HEK293 (cell line): ENCODE measurements around the gene NECTIN2.
A peak's percentile ranks its signal among the peaks of the same experiment; 100 is the strongest.

Experiments
- CTCF ChIA-PET: fragments of 350-600 bp; formaldehyde crosslinking; extraction: SDS; loops from one replicate; lab custom pipeline; 2021; ENCODE audit warnings: antibody characterized with exemption; lab: Yijun Ruan, JAX
- POLR2A ChIA-PET: fragments of 300-600 bp; formaldehyde crosslinking; extraction: SDS; loops from one replicate; lab custom pipeline; 2020; ENCODE audit warnings: antibody characterized with exemption, inconsistent platforms; lab: Yijun Ruan, JAX
- H3K27ac ChIP-seq: fragments of 200-500 bp; sonication (Bioruptor generic); 2 replicates; pipeline ENCODE4 v1.5.1; 2014; ENCODE audit warnings: low read depth, low read length, control low read depth, inconsistent platforms; ENCODE audit errors: extremely low read depth
- H3K36me3 ChIP-seq, 2 experiments: fragments of 200-500 bp in 1 of 2; sonication (Bioruptor generic) in 1 of 2; 1 replicate in 1 of 2; 2 replicates in 1 of 2; pipeline ENCODE4 v1.5.1; 2014 to 2017; ENCODE audit warnings: inconsistent platforms in 2 of 2, low read length in 2 of 2; ENCODE audit not compliant: control insufficient read depth in 2 of 2, insufficient read depth in 1 of 2
- H3K4me1 ChIP-seq: fragments of 200-500 bp; sonication (Bioruptor generic); 2 replicates; pipeline ENCODE4 v1.5.1; 2014; ENCODE audit warnings: mild to moderate bottlenecking, low read length, inconsistent platforms; ENCODE audit not compliant: control insufficient read depth, insufficient read depth
- H3K4me3 ChIP-seq: 2 replicates; pipeline ENCODE4 v1.5.1; 2011; ENCODE audit warnings: low read depth, mild to moderate bottlenecking, control low read depth, low read length, moderate library complexity
- H3K9me3 ChIP-seq: fragments of 200-500 bp; sonication (Bioruptor generic); 2 replicates; pipeline ENCODE4 v1.5.1; 2014; ENCODE audit warnings: low read depth, low read length, inconsistent platforms; ENCODE audit not compliant: control insufficient read depth, insufficient read depth
- CTCF ChIP-seq: fragments of 450-650 bp; formaldehyde crosslinking; IDR thresholded peaks from 2 replicates; pipeline ENCODE4 v1.5.1; 2016; ENCODE audit warnings: missing biosample characterization, missing genetic modification characterization
- EGR2 ChIP-seq: fragments of 450-650 bp; formaldehyde crosslinking; IDR thresholded peaks from 2 replicates; pipeline ENCODE4 v1.5.1; 2016; ENCODE audit warnings: low read depth, missing biosample characterization, missing genetic modification characterization
- GLI2 ChIP-seq: fragments of 450-650 bp; formaldehyde crosslinking; IDR thresholded peaks from 2 replicates; pipeline ENCODE4; 2017; ENCODE audit warnings: missing biosample characterization, missing genetic modification characterization, low read depth, borderline replicate concordance
- KLF16 ChIP-seq: fragments of 450-650 bp; formaldehyde crosslinking; IDR thresholded peaks from 2 replicates; pipeline ENCODE4 v1.5.1; 2017; ENCODE audit warnings: missing biosample characterization, missing genetic modification characterization
- PATZ1 ChIP-seq: fragments of 450-650 bp; formaldehyde crosslinking; IDR thresholded peaks from 2 replicates; pipeline ENCODE4 v1.5.1; 2016; ENCODE audit warnings: missing biosample characterization, missing genetic modification characterization
- PBX3 ChIP-seq: sonication (generic); formaldehyde crosslinking; IDR thresholded peaks from 2 replicates; pipeline ENCODE4 v1.8.1; 2022; ENCODE audit warnings: mild to moderate bottlenecking, moderate library complexity, missing genetic modification reagents
- SCRT2 ChIP-seq: fragments of 450-650 bp; formaldehyde crosslinking; IDR thresholded peaks from 2 replicates; pipeline ENCODE4 v1.5.1; 2016; ENCODE audit warnings: missing biosample characterization, missing genetic modification characterization
- ZBTB8A ChIP-seq: fragments of 450-650 bp; formaldehyde crosslinking; IDR thresholded peaks from 2 replicates; pipeline ENCODE4 v1.5.1; 2016; ENCODE audit warnings: missing biosample characterization, missing genetic modification characterization
- ZEB2 ChIP-seq: fragments of 450-650 bp; formaldehyde crosslinking; IDR thresholded peaks from 2 replicates; pipeline ENCODE4 v1.5.1; 2016; ENCODE audit warnings: missing biosample characterization, missing genetic modification characterization
- ZFHX2 ChIP-seq: fragments of 450-650 bp; formaldehyde crosslinking; conservative IDR thresholded peaks from 2 replicates; pipeline ENCODE4 v1.5.1; 2016; ENCODE audit warnings: missing biosample characterization, missing genetic modification characterization
- ZIC2 ChIP-seq: fragments of 450-650 bp; formaldehyde crosslinking; IDR thresholded peaks from 2 replicates; pipeline ENCODE4 v1.5.1; 2016; ENCODE audit warnings: missing biosample characterization, missing genetic modification characterization
- ZNF138 ChIP-seq: fragments of 450-650 bp; formaldehyde crosslinking; IDR thresholded peaks from 2 replicates; pipeline ENCODE4 v1.5.1; 2016; ENCODE audit warnings: missing biosample characterization, missing genetic modification characterization, borderline replicate concordance
- ZNF404 ChIP-seq: fragments of 450-650 bp; formaldehyde crosslinking; IDR thresholded peaks from 2 replicates; pipeline ENCODE4 v1.5.1; 2017; ENCODE audit warnings: missing biosample characterization, missing genetic modification characterization
- ZNF626 ChIP-seq: fragments of 450-650 bp; sonication (Bioruptor Pico); formaldehyde crosslinking; IDR thresholded peaks from 2 replicates; pipeline ENCODE4 v1.5.1; 2018; ENCODE audit warnings: missing biosample characterization, missing genetic modification characterization, inconsistent platforms
- ZNF747 ChIP-seq: fragments of 450-650 bp; formaldehyde crosslinking; IDR thresholded peaks from 2 replicates; pipeline ENCODE4 v1.5.1; 2016; ENCODE audit warnings: missing biosample characterization, missing genetic modification characterization
- ZSCAN23 ChIP-seq: fragments of 450-650 bp; formaldehyde crosslinking; IDR thresholded peaks from 2 replicates; pipeline ENCODE4 v1.5.1; 2016; ENCODE audit warnings: missing biosample characterization, missing genetic modification characterization
- TF ChIP-seq, protein P1 (sequence below): fragments of 450-650 bp; formaldehyde crosslinking; conservative IDR thresholded peaks from 2 replicates; pipeline ENCODE4 v1.5.1; 2016; ENCODE audit warnings: low read depth, missing biosample characterization, missing genetic modification characterization
- TF ChIP-seq, protein P2 (sequence below): fragments of 450-650 bp; formaldehyde crosslinking; IDR thresholded peaks from 2 replicates; pipeline ENCODE4 v1.5.1; 2016; ENCODE audit warnings: missing biosample characterization, missing genetic modification characterization
- TF ChIP-seq, protein P3 (sequence below): fragments of 450-650 bp; formaldehyde crosslinking; IDR thresholded peaks from 2 replicates; pipeline ENCODE4 v1.5.1; 2017; ENCODE audit warnings: missing biosample characterization, missing genetic modification characterization
- TF ChIP-seq, protein P4 (sequence below): fragments of 450-650 bp; formaldehyde crosslinking; IDR thresholded peaks from 2 replicates; pipeline ENCODE4 v1.5.1; 2017; ENCODE audit warnings: missing biosample characterization, missing genetic modification characterization

The NECTIN2 gene

DNA sequence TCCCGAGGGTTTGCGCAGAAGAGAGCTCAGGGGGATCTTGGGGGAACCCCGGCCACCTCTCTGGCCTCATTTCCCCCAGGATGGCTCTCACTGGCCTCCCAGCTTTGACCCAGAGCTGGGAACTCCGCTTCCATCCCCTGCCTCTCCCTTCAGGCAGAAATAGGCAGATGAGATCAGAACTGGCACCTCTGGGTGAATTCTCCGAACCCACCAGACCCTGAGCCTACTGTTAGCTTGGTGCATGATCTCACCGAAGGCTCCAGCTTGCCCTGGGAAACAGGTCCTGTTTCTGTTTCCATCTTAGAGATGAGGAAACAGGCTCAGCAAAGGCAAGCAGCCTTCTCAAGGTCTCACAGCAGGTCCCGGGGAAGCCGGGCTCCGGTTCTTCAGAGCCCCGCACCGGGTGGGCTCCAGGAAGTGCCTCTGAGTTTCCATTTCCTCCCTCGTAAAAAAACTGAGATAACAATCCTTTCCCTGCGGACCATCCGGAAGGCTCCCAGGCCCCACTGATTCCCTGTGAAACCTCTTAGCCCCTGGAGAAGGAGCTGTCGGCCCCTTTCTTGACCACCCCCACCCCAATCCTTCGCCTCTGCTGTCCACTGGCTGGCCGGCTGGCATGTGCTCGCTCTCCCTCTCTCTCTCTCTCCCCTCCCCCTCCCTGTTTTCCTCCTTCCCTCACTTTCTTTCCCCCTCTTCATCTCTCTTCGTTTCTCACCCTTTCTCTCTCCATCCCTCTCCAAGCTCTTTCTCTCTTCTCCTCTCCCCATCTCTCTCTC is 2.1 kb downstream of the NECTIN2 start (continued):
- TF ChIP-seq ZIC2 (tag by site-specific recombination) (no peak; the same call in 1 of the 2 replicates), ZBTB8A (no peak), ZNF747 (tag by site-specific recombination) (no peak)
- TF ChIP-seq, protein P1, sequence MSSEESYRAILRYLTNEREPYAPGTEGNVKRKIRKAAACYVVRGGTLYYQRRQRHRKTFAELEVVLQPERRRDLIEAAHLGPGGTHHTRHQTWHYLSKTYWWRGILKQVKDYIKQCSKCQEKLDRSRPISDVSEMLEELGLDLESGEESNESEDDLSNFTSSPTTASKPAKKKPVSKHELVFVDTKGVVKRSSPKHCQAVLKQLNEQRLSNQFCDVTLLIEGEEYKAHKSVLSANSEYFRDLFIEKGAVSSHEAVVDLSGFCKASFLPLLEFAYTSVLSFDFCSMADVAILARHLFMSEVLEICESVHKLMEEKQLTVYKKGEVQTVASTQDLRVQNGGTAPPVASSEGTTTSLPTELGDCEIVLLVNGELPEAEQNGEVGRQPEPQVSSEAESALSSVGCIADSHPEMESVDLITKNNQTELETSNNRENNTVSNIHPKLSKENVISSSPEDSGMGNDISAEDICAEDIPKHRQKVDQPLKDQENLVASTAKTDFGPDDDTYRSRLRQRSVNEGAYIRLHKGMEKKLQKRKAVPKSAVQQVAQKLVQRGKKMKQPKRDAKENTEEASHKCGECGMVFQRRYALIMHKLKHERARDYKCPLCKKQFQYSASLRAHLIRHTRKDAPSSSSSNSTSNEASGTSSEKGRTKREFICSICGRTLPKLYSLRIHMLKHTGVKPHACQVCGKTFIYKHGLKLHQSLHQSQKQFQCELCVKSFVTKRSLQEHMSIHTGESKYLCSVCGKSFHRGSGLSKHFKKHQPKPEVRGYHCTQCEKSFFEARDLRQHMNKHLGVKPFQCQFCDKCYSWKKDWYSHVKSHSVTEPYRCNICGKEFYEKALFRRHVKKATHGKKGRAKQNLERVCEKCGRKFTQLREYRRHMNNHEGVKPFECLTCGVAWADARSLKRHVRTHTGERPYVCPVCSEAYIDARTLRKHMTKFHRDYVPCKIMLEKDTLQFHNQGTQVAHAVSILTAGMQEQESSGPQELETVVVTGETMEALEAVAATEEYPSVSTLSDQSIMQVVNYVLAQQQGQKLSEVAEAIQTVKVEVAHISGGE (tag by site-specific recombination) = peak; percentile 73
- TF ChIP-seq, protein P2, sequence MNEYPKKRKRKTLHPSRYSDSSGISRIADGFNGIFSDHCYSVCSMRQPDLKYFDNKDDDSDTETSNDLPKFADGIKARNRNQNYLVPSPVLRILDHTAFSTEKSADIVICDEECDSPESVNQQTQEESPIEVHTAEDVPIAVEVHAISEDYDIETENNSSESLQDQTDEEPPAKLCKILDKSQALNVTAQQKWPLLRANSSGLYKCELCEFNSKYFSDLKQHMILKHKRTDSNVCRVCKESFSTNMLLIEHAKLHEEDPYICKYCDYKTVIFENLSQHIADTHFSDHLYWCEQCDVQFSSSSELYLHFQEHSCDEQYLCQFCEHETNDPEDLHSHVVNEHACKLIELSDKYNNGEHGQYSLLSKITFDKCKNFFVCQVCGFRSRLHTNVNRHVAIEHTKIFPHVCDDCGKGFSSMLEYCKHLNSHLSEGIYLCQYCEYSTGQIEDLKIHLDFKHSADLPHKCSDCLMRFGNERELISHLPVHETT (tag by site-specific recombination) = no peak

- Histone ChIP-seq H3K4me3 (no peak overlapping the region), H3K27ac (peak overlapping the region; percentile 93), H3K9me3 (no peaks in the 10 kb centered on the region), H3K4me1 (peaks cover 25% of the 10 kb centered on the region), H3K36me3 (peaks cover 7 to 9% of the 10 kb centered on the region in 2 experiments; a peak in 2 of 3 replicates)
- ChIA-PET POLR2A (interaction anchor here (0.6 to 2.2 kb wide), 5 partner anchors 35 to 483 kb away, joined by 3 to 12 read pairs (median 3); partner anchors contain the start of genes CLASRP and TOMM40), CTCF (interaction anchor here (0.6 to 1.8 kb wide), 10 partner anchors 54 to 1199 kb away, joined by 3 to 5 read pairs (median 3); no protein-coding TSS in a partner anchor)
- TF ChIP-seq ZNF404 (tag by site-specific recombination) (no peak), ZFHX2 (0 out of 2 replicates have a peak, but pooled peaks have one; percentile 38), GLI2 (no peak), ZEB2 (tag by site-specific recombination) (0 out of 2 replicates have a peak, but pooled peaks have one; percentile 54), ZNF626 (tag by site-specific recombination) (no peak), PATZ1 (tag by site-specific recombination) (0 out of 2 replicates have a peak, but pooled peaks have one; percentile 9), EGR2 (0 out of 2 replicates have a peak, but pooled peaks have one; percentile 1), SCRT2 (peak; percentile 65), CTCF (tag by site-specific recombination) (0 out of 2 replicates have a peak, but pooled peaks have one; percentile 5), ZNF138 (no peak), ZSCAN23 (tag by site-specific recombination) (no peak), PBX3 (CRISPR knock-in tag) (no peak), KLF16 (tag by site-specific recombination) (0 out of 2 replicates have a peak, but pooled peaks have one; percentile 9)
- TF ChIP-seq, protein P3, sequence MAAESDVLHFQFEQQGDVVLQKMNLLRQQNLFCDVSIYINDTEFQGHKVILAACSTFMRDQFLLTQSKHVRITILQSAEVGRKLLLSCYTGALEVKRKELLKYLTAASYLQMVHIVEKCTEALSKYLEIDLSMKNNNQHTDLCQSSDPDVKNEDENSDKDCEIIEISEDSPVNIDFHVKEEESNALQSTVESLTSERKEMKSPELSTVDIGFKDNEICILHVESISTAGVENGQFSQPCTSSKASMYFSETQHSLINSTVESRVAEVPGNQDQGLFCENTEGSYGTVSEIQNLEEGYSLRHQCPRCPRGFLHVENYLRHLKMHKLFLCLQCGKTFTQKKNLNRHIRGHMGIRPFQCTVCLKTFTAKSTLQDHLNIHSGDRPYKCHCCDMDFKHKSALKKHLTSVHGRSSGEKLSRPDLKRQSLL = no peak
- TF ChIP-seq, protein P4, sequence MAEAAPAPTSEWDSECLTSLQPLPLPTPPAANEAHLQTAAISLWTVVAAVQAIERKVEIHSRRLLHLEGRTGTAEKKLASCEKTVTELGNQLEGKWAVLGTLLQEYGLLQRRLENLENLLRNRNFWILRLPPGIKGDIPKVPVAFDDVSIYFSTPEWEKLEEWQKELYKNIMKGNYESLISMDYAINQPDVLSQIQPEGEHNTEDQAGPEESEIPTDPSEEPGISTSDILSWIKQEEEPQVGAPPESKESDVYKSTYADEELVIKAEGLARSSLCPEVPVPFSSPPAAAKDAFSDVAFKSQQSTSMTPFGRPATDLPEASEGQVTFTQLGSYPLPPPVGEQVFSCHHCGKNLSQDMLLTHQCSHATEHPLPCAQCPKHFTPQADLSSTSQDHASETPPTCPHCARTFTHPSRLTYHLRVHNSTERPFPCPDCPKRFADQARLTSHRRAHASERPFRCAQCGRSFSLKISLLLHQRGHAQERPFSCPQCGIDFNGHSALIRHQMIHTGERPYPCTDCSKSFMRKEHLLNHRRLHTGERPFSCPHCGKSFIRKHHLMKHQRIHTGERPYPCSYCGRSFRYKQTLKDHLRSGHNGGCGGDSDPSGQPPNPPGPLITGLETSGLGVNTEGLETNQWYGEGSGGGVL (tag by site-specific recombination) = peak; percentile 23; the same call in 1 of the 2 replicates
Measured at GRCh38 chr19:44848812-44849447, 2.8 kb downstream of the NECTIN2 start.
